ENCODE measurements around the gene ATP8B2.

- TF ChIP-seq POLR2A (IDR thresholded peaks at IDR 0.05; ENCODE audit: low read depth, low read length) (no peak), TAF1 (IDR thresholded peaks at IDR 0.05; ENCODE audit: borderline replicate concordance, low read depth, low read length) (no peak), POLR2AphosphoS5 (IDR thresholded peaks at IDR 0.05; ENCODE audit: low read depth, low read length) (no peak)
Measured at GRCh38 chr1:154398141-154398540, 72.8 kb downstream of the ATP8B2 start.

All from GM12892 (cell line).